SK-N-SH (cell line): ENCODE results near the gene PPP2R5D. TPM values are rescaled to one million over a fixed set of nuclear protein-coding genes. Genes with fewer than 3 reads are reported as not detected.

ENCODE experiments used
- CTCF ChIA-PET: fragments of 300-600, 350-600 bp; formaldehyde crosslinking; extraction: SDS; loops from one replicate; lab custom pipeline; 2021; lab: Yijun Ruan, JAX
- POLR2A ChIA-PET: fragments of 350-600 bp; sonication (Branson Sonifier 250); formaldehyde crosslinking; extraction: SDS; loops from one replicate; lab custom pipeline; 2020; ENCODE audit warnings: antibody characterized with exemption, inconsistent platforms; lab: Yijun Ruan, JAX
- DNase-seq: peaks from one replicate; pipeline ENCODE4 v3.0.0; 2012
- H2AFZ ChIP-seq: fragments of 200-600 bp; sonication (generic); 2 replicates; pipeline ENCODE4 v1.8.1; 2016; ENCODE audit warnings: antibody characterized with exemption, mild to moderate bottlenecking, low read depth
- H3F3A ChIP-seq: fragments of 200-600 bp; sonication (generic); replicated peaks from 2 replicates; pipeline ENCODE3; 2016; ENCODE audit warnings: antibody characterized with exemption, mild to moderate bottlenecking; ENCODE audit not compliant: insufficient read depth
- H3K27ac ChIP-seq, 2 experiments: fragments of 200-500 bp in 1 of 2; fragments of 200-600 bp in 1 of 2; sonication (Bioruptor generic) in 1 of 2; sonication (generic), shearing (Covaris generic) in 1 of 2; 2 replicates each; pipeline versions ENCODE4 v1.5.1 to v1.6.1; 2014 to 2016; ENCODE audit warnings: low read depth in 2 of 2, inconsistent platforms in 1 of 2, low read length in 1 of 2, mild to moderate bottlenecking in 1 of 2, mixed read lengths in 1 of 2
- H3K27me3 ChIP-seq: fragments of 200-600 bp; sonication (generic), shearing (Covaris generic); 2 replicates; pipeline ENCODE4 v1.6.1; 2016; ENCODE audit warnings: mixed run types; ENCODE audit not compliant: insufficient read depth
- H3K36me3 ChIP-seq, 2 experiments: fragments of 200-500 bp in 1 of 2; fragments of 200-600 bp in 1 of 2; sonication (Bioruptor generic) in 1 of 2; sonication (generic) in 1 of 2; replicated peaks in 1 of 2; 2 replicates each; pipeline versions ENCODE3 to v1.5.1; 2014 to 2016; ENCODE audit warnings: low read length in 1 of 2, mild to moderate bottlenecking in 1 of 2; ENCODE audit not compliant: insufficient read depth in 2 of 2, control insufficient read depth in 1 of 2
- H3K4me1 ChIP-seq, 2 experiments: fragments of 200-500 bp in 1 of 2; fragments of 200-600 bp in 1 of 2; sonication (Bioruptor generic) in 1 of 2; sonication (generic), shearing (Covaris generic) in 1 of 2; 2 replicates each; pipeline versions ENCODE4 v1.5.1 to v1.6.1; 2014 to 2016; ENCODE audit warnings: low read depth in 1 of 2, low read length in 1 of 2, mixed run types in 1 of 2; ENCODE audit not compliant: insufficient read depth in 2 of 2, control insufficient read depth in 1 of 2
- H3K4me2 ChIP-seq: fragments of 200-600 bp; sonication (generic), shearing (Covaris generic); 2 replicates; pipeline ENCODE4 v1.6.1; 2017; ENCODE audit warnings: mixed run types
- H3K4me3 ChIP-seq, 2 experiments: fragments of 200-500 bp in 1 of 2; fragments of 200-600 bp in 1 of 2; sonication (Bioruptor generic) in 1 of 2; sonication (generic), shearing (Covaris generic) in 1 of 2; 2 replicates each; pipeline versions ENCODE4 v1.5.1 to v1.8.1; 2014 to 2016; ENCODE audit warnings: low read depth in 2 of 2, inconsistent platforms in 1 of 2, low read length in 1 of 2, mild to moderate bottlenecking in 1 of 2, mixed read lengths in 1 of 2, moderate library complexity in 1 of 2
- H3K79me2 ChIP-seq: fragments of 200-600 bp; sonication (generic); 2 replicates; pipeline ENCODE4 v1.8.1; 2017; ENCODE audit warnings: mild to moderate bottlenecking; ENCODE audit not compliant: insufficient read depth
- H3K9ac ChIP-seq: fragments of 200-600 bp; sonication (generic); 2 replicates; pipeline ENCODE4 v1.6.1; 2017; ENCODE audit warnings: mixed run types
- H3K9me2 ChIP-seq: fragments of 200-600 bp; sonication (generic); 2 replicates; pipeline ENCODE4 v1.6.1; 2017; ENCODE audit warnings: mixed run types
- H3K9me3 ChIP-seq: fragments of 200-600 bp; sonication (generic); 2 replicates; pipeline ENCODE4 v1.6.1; 2017; ENCODE audit warnings: mixed run types, mild to moderate bottlenecking, moderate library complexity
- H4K20me1 ChIP-seq: fragments of 200-600 bp; sonication (generic); 2 replicates; pipeline ENCODE4 v1.6.1; 2017; ENCODE audit warnings: mild to moderate bottlenecking, mixed run types; ENCODE audit not compliant: insufficient read depth
- MXI1 ChIP-seq: IDR thresholded peaks from 2 replicates; pipeline ENCODE4 v1.6.1; 2012; ENCODE audit warnings: mild to moderate bottlenecking, low read depth, low read length, improper control_type of control experiment
- NRF1 ChIP-seq: IDR thresholded peaks from 2 replicates; pipeline ENCODE4 v1.6.1; 2012; ENCODE audit warnings: low read depth, mild to moderate bottlenecking, low read length
- SIN3A ChIP-seq: IDR thresholded peaks from 2 replicates; pipeline ENCODE4 v1.6.1; 2012; ENCODE audit warnings: low read depth, mild to moderate bottlenecking, low read length, moderate library complexity, borderline replicate concordance
- USF1 ChIP-seq: IDR thresholded peaks from 2 replicates; pipeline ENCODE4 v1.4.0; 2012; ENCODE audit warnings: low read depth, borderline replicate concordance
- ZBTB33 ChIP-seq: IDR thresholded peaks from 2 replicates; pipeline ENCODE4 v1.4.0; 2012; ENCODE audit warnings: low read depth, borderline replicate concordance
- WGBS: methylation state at CpG from one replicate; pipeline ENCODE4 v1.1.6; 2017; ENCODE audit warnings: low lambda C conversion rate; 5-methylcytosine and 5-hydroxymethylcytosine counted together
- polyA plus RNA-seq, 3 experiments: library from polyadenylated mRNA; depleted of rRNA; stranded (reverse); fragments of >200 nt; gene quantifications; 2 replicates each; pipeline ENCODE4 v1.2.3, GENCODE V29; 2012

Gene PPP2R5D
- polyA plus RNA-seq, 1 of the 3 experiments (the other 2 are of a cell fraction) = 37.6 TPM

- POLR2A ChIA-PET = interaction anchor here (1.5 kb wide), 1 partner anchor 9 kb away, joined by 4 read pairs; the partner anchor contains the start of gene CNPY3
- TF ChIP-seq NRF1 (no peak), ZBTB33 (no peak), MXI1 (no peak)
These were observed 45.2 kb upstream of the PPP2R5D start for GRCh38 chr6:42938987-42939809.

GRCh38 chr6:42939810-42940167, 44.6 kb upstream of the PPP2R5D start:
- ChIA-PET CTCF (interaction anchor here (1.2 kb wide), 1 partner anchor 10 kb away, joined by 3 read pairs; the partner anchor contains the start of gene CNPY3), POLR2A (interaction anchor here (1.5 kb wide), 1 partner anchor 10 kb away, joined by 4 read pairs; the partner anchor contains the start of gene CNPY3)
- no peak overlapping the region for H3K9ac ChIP-seq
- DNase-seq = no peak
- H3K4me1 ChIP-seq = no peaks in the 10 kb centered on the region
- no peak overlapping the region for H2AFZ ChIP-seq
- H3K27me3 ChIP-seq = no peaks in the 10 kb centered on the region
- no peaks in the 10 kb centered on the region for H4K20me1 ChIP-seq
- no peaks in the 10 kb centered on the region for H3K9me3 ChIP-seq
- peaks cover 30 to 35% of the 10 kb centered on the region in 2 experiments for H3K36me3 ChIP-seq
- no peaks in the 10 kb centered on the region for H3K9me2 ChIP-seq
- H3K4me2 ChIP-seq = no peak overlapping the region
- H3K4me3 ChIP-seq = no peak overlapping the region
- 98% methylated on average over 3 of the region's 4 CpGs for WGBS
- no peaks in the 10 kb centered on the region for H3F3A ChIP-seq
- TF ChIP-seq USF1 = no peak
- TF ChIP-seq SIN3A = no peak
- TF ChIP-seq, all 33 proteins: peak for 0
- H3K79me2 ChIP-seq = peaks cover 3% of the 10 kb centered on the region
- H3K27ac ChIP-seq = no peak overlapping the region

More at GRCh38 chr6:42938987-42939809, 45.2 kb upstream of the PPP2R5D start:
- H2AFZ ChIP-seq = no peak overlapping the region
- H3F3A ChIP-seq = no peaks in the 10 kb centered on the region
- no peaks in the 10 kb centered on the region for H3K27me3 ChIP-seq
- WGBS = 93% methylated on average over 8 of the region's 9 CpGs
- no peaks in the 10 kb centered on the region; the same call in 1 of the 2 replicates for H4K20me1 ChIP-seq
- no peak overlapping the region for H3K27ac ChIP-seq
- no peaks in the 10 kb centered on the region; a peak in 1 of 4 replicates for H3K4me1 ChIP-seq
- no peak for DNase-seq
- H3K9me3 ChIP-seq = no peaks in the 10 kb centered on the region
- H3K9me2 ChIP-seq = no peaks in the 10 kb centered on the region
- CTCF ChIA-PET = no interaction called here
- no peak overlapping the region for H3K4me2 ChIP-seq
- H3K79me2 ChIP-seq = peaks cover 9% of the 10 kb centered on the region
- peaks cover 36 to 39% of the 10 kb centered on the region in 2 experiments for H3K36me3 ChIP-seq
- no peak overlapping the region for H3K4me3 ChIP-seq
- H3K9ac ChIP-seq = no peak overlapping the region
